ENCODE data around the gene UTS2B. TPM values are rescaled to one million over a fixed set of nuclear protein-coding genes. Genes with fewer than 3 reads are reported as not detected.

UTS2B gene
- total and polyA plus RNA-seq, 10 of the 15 experiments (the other 5 are each of a cell fraction or from before 2014, with no cell fraction given): 0.15 to 0.72 (median 0.44) TPM

DNA sequence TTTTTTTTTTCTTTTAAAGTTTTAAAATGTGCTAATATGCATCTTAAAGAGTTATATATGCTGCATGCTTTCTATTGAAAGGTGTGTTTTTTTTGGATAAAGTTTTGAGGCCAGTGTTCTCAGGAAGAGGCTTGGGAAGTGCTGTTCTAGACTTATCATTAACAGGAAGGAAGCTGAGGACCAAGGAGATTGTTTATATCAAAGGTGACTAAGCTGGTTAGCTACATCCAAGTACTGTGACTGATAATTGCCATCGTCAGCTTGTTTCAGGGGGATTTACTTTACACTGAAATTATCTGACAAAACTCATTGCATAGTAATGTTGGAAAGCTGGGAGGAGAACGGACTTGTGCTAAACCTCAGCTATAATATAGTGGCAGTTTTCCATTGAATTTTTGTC lies 36.3 kb upstream of the UTS2B start:
- Histone ChIP-seq H4K20me1 (ENCODE audit: control insufficient read depth, insufficient read depth) (no peaks in the 10 kb centered on the region), H3K9ac (ENCODE audit: control insufficient read depth, insufficient read depth, low read length) (no peak overlapping the region), H3K4me2 (ENCODE audit: control insufficient read depth, insufficient read depth) (no peak overlapping the region), H3K9me3 (replicated peaks; ENCODE audit: control insufficient read depth, insufficient read depth, low read length) (no peaks in the 10 kb centered on the region), H3K4me1 (ENCODE audit: control insufficient read depth, insufficient read depth, low read length) (no peaks in the 10 kb centered on the region; the same call in 1 of the 2 replicates), H3K36me3 (ENCODE audit: control insufficient read depth in 2 of 2, insufficient read depth in 2 of 2, low read length in 1 of 2) (peaks cover under 1 to 16% of the 10 kb centered on the region in 2 experiments), H3K4me3 (no peak overlapping the region), H3K79me2 (ENCODE audit: control insufficient read depth, insufficient read depth, low read length) (no peaks in the 10 kb centered on the region), H3K27me3 (replicated peaks in 1 of 2; ENCODE audit: control insufficient read depth in 2 of 2, insufficient read depth in 2 of 2, low read length in 1 of 2) (no peaks in the 10 kb centered on the region), H3K27ac (ENCODE audit: control insufficient read depth, insufficient read depth) (no peak overlapping the region), H2AFZ (ENCODE audit: control insufficient read depth, low read depth, low read length) (no peak overlapping the region)
- ChIA-PET POLR2A (interaction anchor here (0.5 to 0.9 kb wide), 2 partner anchors 14 to 94 kb away, joined by 3 to 4 read pairs; no protein-coding TSS in a partner anchor), CTCF (interaction anchor here (0.7 to 1.7 kb wide), 9 partner anchors 11 to 229 kb away, joined by 3 to 7 read pairs (median 3); no protein-coding TSS in a partner anchor), RAD21 (ENCODE audit: unreplicated experiment) (interaction anchor here (0.9 to 1.1 kb wide), 3 partner anchors 12 to 118 kb away, joined by 3 read pairs; no protein-coding TSS in a partner anchor), SMC1A (ENCODE audit: uncharacterized antibody, unreplicated experiment) (interaction anchor here (0.6 to 2.5 kb wide), 15 partner anchors 9 to 922 kb away, joined by 3 to 13 read pairs (median 5); no protein-coding TSS in a partner anchor)
- DNase-seq (ENCODE audit: low read depth, low spot score) (no peak), FAIRE-seq (no peak), ATAC-seq (no peak)
- 96% methylated on average over 2 of the region's 2 CpGs for WGBS (ENCODE audit: insufficient coverage, insufficient replicate concordance, low lambda C conversion rate, missing lambda C conversion rate)
- no TSS peak for BruUV-seq (replicated peaks)
- intact Hi-C loops (cut with micrococcal nuclease; ENCODE audit: unreplicated experiment) (no loop called here), in situ Hi-C loops (cut with MboI) (no loop called here)
- TF ChIP-seq, protein P1, sequence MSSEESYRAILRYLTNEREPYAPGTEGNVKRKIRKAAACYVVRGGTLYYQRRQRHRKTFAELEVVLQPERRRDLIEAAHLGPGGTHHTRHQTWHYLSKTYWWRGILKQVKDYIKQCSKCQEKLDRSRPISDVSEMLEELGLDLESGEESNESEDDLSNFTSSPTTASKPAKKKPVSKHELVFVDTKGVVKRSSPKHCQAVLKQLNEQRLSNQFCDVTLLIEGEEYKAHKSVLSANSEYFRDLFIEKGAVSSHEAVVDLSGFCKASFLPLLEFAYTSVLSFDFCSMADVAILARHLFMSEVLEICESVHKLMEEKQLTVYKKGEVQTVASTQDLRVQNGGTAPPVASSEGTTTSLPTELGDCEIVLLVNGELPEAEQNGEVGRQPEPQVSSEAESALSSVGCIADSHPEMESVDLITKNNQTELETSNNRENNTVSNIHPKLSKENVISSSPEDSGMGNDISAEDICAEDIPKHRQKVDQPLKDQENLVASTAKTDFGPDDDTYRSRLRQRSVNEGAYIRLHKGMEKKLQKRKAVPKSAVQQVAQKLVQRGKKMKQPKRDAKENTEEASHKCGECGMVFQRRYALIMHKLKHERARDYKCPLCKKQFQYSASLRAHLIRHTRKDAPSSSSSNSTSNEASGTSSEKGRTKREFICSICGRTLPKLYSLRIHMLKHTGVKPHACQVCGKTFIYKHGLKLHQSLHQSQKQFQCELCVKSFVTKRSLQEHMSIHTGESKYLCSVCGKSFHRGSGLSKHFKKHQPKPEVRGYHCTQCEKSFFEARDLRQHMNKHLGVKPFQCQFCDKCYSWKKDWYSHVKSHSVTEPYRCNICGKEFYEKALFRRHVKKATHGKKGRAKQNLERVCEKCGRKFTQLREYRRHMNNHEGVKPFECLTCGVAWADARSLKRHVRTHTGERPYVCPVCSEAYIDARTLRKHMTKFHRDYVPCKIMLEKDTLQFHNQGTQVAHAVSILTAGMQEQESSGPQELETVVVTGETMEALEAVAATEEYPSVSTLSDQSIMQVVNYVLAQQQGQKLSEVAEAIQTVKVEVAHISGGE (CRISPR knock-in tag; IDR thresholded peaks at IDR 0.05): no peak
- TF ChIP-seq POLR2AphosphoS2 (IDR thresholded peaks at IDR 0.05; ENCODE audit: low read depth, low read length) (no peak), SMAD5 (IDR thresholded peaks at IDR 0.05; ENCODE audit: low read depth) (no peak), HCFC1 (IDR thresholded peaks at IDR 0.05; ENCODE audit: low read length) (no peak), NR2F1 (conservative IDR thresholded peaks at IDR 0.05) (no peak), EP300 (IDR thresholded peaks at IDR 0.05; ENCODE audit: borderline replicate concordance in 1 of 2, control insufficient read depth in 1 of 2, low read depth in 2 of 2, low read length in 2 of 2) (no peak)
- TF ChIP-seq, protein P2, sequence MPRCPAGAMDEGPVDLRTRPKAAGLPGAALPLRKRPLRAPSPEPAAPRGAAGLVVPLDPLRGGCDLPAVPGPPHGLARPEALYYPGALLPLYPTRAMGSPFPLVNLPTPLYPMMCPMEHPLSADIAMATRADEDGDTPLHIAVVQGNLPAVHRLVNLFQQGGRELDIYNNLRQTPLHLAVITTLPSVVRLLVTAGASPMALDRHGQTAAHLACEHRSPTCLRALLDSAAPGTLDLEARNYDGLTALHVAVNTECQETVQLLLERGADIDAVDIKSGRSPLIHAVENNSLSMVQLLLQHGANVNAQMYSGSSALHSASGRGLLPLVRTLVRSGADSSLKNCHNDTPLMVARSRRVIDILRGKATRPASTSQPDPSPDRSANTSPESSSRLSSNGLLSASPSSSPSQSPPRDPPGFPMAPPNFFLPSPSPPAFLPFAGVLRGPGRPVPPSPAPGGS (IDR thresholded peaks at IDR 0.05; ENCODE audit: borderline replicate concordance, insufficient read depth, low read depth, low read length, poor library complexity, severe bottlenecking): no peak
